ENCODE measurements around the gene CAMTA1.

Gene CAMTA1

DNA sequence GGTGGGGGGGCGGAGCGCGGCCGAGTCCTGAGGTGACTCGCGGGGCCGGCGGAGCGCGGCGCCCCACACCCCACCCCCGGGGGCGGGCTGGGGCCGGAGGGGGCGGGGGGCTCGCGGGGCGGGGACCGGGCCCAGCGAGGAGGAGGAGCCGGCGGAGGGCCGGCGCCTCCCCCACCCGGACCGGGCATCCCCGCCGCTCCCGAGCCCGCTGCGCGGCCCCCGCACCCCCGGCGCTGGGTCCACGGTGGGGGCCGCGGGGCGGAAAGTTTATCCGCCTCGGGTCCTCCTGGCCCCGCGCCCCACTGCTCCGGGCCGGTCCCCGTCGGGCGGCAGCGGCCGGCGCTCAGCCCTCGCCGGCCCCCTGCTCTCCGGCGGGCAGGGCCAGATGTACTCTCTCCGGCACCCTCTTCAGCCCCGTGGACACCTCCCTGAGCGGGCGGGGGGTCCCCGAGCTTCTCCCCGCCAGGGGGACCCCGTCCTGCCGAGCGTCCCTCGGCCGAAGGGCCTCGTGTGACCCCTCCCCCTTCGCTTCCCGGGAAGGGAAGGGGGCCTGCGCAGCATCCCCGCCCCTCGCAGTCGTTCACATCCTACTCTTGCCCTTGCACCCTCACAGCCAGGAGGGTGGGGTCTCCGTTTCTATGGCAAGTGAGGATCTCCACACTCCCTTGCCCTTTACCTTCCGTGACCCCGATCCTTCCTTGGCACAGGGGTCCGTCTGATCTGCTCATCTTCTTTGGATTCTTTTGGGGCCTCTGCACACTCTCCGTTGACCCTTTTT, 663 bp downstream of the CAMTA1 start:
- TF ChIP-seq, protein P1, sequence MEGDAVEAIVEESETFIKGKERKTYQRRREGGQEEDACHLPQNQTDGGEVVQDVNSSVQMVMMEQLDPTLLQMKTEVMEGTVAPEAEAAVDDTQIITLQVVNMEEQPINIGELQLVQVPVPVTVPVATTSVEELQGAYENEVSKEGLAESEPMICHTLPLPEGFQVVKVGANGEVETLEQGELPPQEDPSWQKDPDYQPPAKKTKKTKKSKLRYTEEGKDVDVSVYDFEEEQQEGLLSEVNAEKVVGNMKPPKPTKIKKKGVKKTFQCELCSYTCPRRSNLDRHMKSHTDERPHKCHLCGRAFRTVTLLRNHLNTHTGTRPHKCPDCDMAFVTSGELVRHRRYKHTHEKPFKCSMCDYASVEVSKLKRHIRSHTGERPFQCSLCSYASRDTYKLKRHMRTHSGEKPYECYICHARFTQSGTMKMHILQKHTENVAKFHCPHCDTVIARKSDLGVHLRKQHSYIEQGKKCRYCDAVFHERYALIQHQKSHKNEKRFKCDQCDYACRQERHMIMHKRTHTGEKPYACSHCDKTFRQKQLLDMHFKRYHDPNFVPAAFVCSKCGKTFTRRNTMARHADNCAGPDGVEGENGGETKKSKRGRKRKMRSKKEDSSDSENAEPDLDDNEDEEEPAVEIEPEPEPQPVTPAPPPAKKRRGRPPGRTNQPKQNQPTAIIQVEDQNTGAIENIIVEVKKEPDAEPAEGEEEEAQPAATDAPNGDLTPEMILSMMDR (conservative IDR thresholded peaks at IDR 0.05; ENCODE audit: low read depth): no peak
- CTCF ChIA-PET: interaction anchor here (0.6 to 1.4 kb wide), 3 partner anchors 15 to 329 kb away, joined by 3 read pairs; no protein-coding TSS in a partner anchor
- DNase-seq (ENCODE audit: low spot score): peak; percentile 58
- H3K27ac ChIP-seq: peak overlapping the region; percentile 96
- POLR2A ChIA-PET (ENCODE audit: low non-redundant PET): no interaction called here

DNA sequence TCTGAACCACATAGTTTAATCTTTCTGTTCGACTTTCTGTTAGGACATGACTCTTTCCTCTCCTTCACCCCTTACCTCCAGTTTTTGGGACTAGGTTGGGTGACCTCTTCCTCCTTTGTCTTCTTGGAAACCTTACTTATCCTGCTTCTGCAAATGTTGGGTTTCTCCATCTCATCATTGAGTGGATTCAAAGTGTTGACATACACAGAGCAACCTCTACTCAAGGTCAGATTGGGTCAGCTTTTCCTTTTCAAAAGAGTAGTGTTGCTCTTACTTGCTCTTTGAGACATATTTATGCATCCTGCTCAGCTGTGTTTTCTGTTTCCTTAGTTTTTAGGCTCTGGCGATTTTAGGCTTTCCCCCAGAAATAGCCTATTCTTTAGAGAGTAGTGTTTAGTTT, 3.7 kb downstream of the CAMTA1 start:
- TF ChIP-seq, protein P1 (conservative IDR thresholded peaks at IDR 0.05; ENCODE audit: low read depth): no peak
- POLR2A ChIA-PET (ENCODE audit: low non-redundant PET): no interaction called here
- no peak for DNase-seq (ENCODE audit: low spot score)
- no peak overlapping the region for H3K27ac ChIP-seq
- CTCF ChIA-PET: no interaction called here

DNA sequence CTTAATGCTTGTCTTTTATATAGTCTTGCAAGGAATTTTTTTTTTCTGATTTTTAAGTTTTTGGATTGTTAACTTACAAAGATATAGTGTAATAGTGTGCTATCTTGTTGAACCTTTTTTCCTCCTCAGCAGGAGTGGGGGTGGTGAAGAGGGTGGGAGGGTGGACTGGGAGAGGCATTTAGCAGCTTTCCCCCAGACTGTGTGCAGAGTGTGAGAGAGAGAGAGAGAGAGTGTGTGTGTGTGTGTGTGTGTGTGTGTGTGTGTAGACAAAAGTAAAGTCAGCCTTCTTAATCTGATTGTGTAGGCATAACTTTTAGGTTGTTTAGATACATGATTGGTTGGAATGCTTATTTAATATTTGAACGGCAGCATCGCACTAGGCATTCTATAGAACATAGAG, 4.9 kb downstream of the CAMTA1 start:
- ChIA-PET CTCF (no interaction called here), POLR2A (ENCODE audit: low non-redundant PET) (no interaction called here)
- TF ChIP-seq, protein P1 (conservative IDR thresholded peaks at IDR 0.05; ENCODE audit: low read depth): no peak
- H3K27ac ChIP-seq: no peak overlapping the region
- no peak for DNase-seq (ENCODE audit: low spot score)

DNA sequence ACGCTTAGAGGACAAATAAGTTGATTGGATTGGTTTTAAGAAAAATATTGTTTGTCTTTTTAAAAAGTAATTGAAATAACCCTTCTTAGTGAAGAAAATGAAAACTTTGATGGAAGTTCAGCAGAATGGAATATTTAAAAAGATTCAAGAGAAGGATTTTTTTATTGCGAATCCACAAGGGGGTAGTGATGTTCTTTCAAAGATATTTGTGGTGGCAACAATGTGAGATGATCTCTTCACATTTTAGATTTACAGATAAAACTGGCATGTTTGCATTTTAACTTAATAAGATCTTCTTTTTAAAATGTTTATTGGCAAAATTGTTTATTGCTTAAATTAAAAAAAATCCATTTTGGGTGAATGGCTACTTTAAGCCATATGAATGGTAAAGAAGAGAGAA, 8.9 kb downstream of the CAMTA1 start:
- TF ChIP-seq, protein P1 (conservative IDR thresholded peaks at IDR 0.05; ENCODE audit: low read depth): peak; percentile 43; the same call in 1 of the 2 replicates
- no peak overlapping the region for H3K27ac ChIP-seq
- ChIA-PET CTCF (no interaction called here), POLR2A (ENCODE audit: low non-redundant PET) (no interaction called here)
- DNase-seq (ENCODE audit: low spot score): peak; percentile 26

DNA sequence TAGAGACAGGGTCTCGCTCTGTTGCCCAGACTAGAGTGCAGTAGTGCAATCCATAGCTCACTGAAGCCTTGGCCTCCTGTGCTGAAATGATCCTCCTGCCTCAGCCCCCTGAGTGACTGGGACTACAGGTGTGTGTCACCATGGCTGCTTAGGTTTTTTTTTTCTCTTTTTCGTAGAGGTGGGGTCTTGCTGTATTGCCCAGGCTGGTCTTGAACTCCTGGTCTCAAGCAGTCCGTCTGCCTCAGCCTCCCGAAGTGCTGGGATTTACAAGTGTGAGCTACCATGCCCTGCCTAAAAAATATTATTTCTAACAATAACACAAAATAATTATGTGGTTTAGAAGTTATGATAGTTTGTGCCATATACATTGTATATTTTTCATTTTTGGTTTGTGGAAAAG, 9.9 kb downstream of the CAMTA1 start:
- ChIA-PET CTCF (interaction anchor here (0.6 kb wide), 1 partner anchor 91 kb away, joined by 3 read pairs; no protein-coding TSS in a partner anchor), POLR2A (ENCODE audit: low non-redundant PET) (no interaction called here)
- TF ChIP-seq, protein P1 (conservative IDR thresholded peaks at IDR 0.05; ENCODE audit: low read depth): no peak
- no peak overlapping the region for H3K27ac ChIP-seq
- DNase-seq (ENCODE audit: low spot score): no peak

DNA sequence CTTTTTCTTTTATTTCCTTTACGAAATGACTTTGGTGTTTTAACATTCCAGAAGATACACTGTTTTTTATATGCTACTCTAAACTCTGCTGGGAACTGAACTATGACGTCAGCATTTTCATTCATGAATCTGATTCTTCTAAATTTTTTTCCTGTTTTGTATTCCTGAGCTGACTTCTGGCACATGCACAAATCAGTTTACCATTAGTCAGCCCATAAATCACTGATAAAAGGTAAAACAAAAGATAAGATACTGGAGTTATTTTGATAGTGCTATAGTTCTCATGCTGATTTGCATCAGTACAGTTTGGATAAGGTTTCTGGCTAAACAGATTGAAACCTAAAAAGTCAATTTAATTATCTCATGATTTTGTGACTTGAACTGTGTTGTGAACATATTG, 10.4 kb downstream of the CAMTA1 start:
- TF ChIP-seq, protein P1 (conservative IDR thresholded peaks at IDR 0.05; ENCODE audit: low read depth): no peak
- no peak for DNase-seq (ENCODE audit: low spot score)
- H3K27ac ChIP-seq: no peak overlapping the region
- ChIA-PET CTCF (interaction anchor here (0.6 kb wide), 2 partner anchors 90 to 273 kb away, joined by 3 read pairs; no protein-coding TSS in a partner anchor), POLR2A (ENCODE audit: low non-redundant PET) (no interaction called here)
